SK-MEL-5 (cell line): ENCODE measurements around the gene CDKAL1. TPM values are rescaled to one million over a fixed set of nuclear protein-coding genes. Genes with fewer than 3 reads are reported as not detected.
"Not testable (repeated sequence)": the region's sequence is repeated elsewhere in the genome, so short reads cannot be mapped to it uniquely, and the experiment has no call there.

Source experiments
- DNase-seq: peaks from one replicate; pipeline ENCODE4 v3.0.0-alpha.2; 2016; ENCODE audit warnings: low read depth, low spot score
- in situ Hi-C: cut with HindIII; loops from 2 replicates; pipeline ENCODE4 v1.10.0; 2016; ENCODE audit warnings: low sequenced_read_pairs, high pct_unique_total_duplicates, low pct_unique_long_range_greater_than_20kb
- total RNA-seq: library from RNA; depleted of rRNA; stranded (reverse); fragments of >200 nt; shearing (Covaris generic); gene quantifications from 2 replicates; pipeline ENCODE4 v1.2.3, GENCODE V29; 2014

The CDKAL1 gene
- total RNA-seq, 1 experiment from 2014 or later, result 32.7 TPM

GRCh38 chr6:20706939-20707485 lies 172.8 kb downstream of the CDKAL1 start:
- no peak for DNase-seq
- in situ Hi-C loops, result no loop called here

- in situ Hi-C loops, result no loop called here
- no peak for DNase-seq
Measured at GRCh38 chr6:20707870-20708269, 173.6 kb downstream of the CDKAL1 start.

GRCh38 chr6:20708367-20709124 lies 174.3 kb downstream of the CDKAL1 start:
- DNase-seq, result no peak
- in situ Hi-C loops, result no loop called here

- DNase-seq, result no peak
- in situ Hi-C loops, result no loop called here
Measured at GRCh38 chr6:20709451-20709850, 175.2 kb downstream of the CDKAL1 start.

GRCh38 chr6:20710341-20710740 lies 176.1 kb downstream of the CDKAL1 start:
- in situ Hi-C loops, result no loop called here
- DNase-seq, result no peak

- in situ Hi-C loops, result no loop called here
- DNase-seq, result no peak
Measured at GRCh38 chr6:20711518-20711917, 177.3 kb downstream of the CDKAL1 start.

- in situ Hi-C loops, result no loop called here
- DNase-seq, result no peak
Measured at GRCh38 chr6:20712011-20712410, 177.8 kb downstream of the CDKAL1 start.

- no peak for DNase-seq
- in situ Hi-C loops, result no loop called here
Measured at GRCh38 chr6:20715135-20715806, 181.0 kb downstream of the CDKAL1 start.

- in situ Hi-C loops, result no loop called here
- no peak for DNase-seq
Measured at GRCh38 chr6:20716865-20717264, 182.6 kb downstream of the CDKAL1 start.

GRCh38 chr6:20717743-20718142 lies 183.5 kb downstream of the CDKAL1 start:
- in situ Hi-C loops, result no loop called here
- DNase-seq, result no peak

GRCh38 chr6:20718705-20719653 lies 184.7 kb downstream of the CDKAL1 start:
- in situ Hi-C loops, result no loop called here
- peak; percentile 17 for DNase-seq

- no peak for DNase-seq
- in situ Hi-C loops, result no loop called here
Measured at GRCh38 chr6:20719980-20720379, 185.7 kb downstream of the CDKAL1 start.

- in situ Hi-C loops, DNase-seq: not testable (repeated sequence)
Measured at GRCh38 chr6:20721121-20721520, 186.9 kb downstream of the CDKAL1 start.

GRCh38 chr6:20722455-20722854 lies 188.2 kb downstream of the CDKAL1 start:
- in situ Hi-C loops, result no loop called here
- no peak for DNase-seq

GRCh38 chr6:20723236-20723635 lies 189.0 kb downstream of the CDKAL1 start:
- in situ Hi-C loops, result no loop called here
- DNase-seq, result no peak

GRCh38 chr6:20724443-20725190 lies 190.4 kb downstream of the CDKAL1 start:
- in situ Hi-C loops, result no loop called here
- DNase-seq, result no peak

GRCh38 chr6:20725235-20725634 lies 191.0 kb downstream of the CDKAL1 start:
- DNase-seq, in situ Hi-C loops: not testable (repeated sequence)
